ENCODE data around the gene ADAMTS3.

DNA sequence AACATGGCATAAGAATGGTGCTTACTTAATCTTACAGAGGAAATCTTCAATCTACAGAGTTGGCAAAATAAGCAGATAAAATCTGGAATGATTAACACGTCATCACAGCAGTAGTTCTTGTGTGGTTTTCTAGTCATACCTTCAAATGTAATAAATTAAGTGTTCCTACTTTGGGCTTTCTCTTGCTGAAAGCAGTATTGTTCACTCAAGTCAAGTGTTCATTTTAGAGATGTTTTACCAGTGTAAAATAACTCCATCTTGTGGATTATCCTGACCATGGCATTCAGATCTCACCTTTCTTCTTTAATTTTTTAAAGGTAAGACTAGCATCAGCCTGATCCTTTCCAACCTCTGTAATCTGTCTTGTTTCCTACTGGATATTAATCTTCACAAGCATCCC, 72.9 kb downstream of the ADAMTS3 start:
- TF ChIP-seq POLR2A (IDR thresholded peaks at IDR 0.05; ENCODE audit: low read length) (no peak), GATA1 (IDR thresholded peaks at IDR 0.05; ENCODE audit: low read depth, low read length) (no peak)

Data from erythroblast (primary cell).